ENCODE results near the gene ADAMTSL4. TPM values are rescaled to one million over a fixed set of nuclear protein-coding genes. Genes with fewer than 3 reads are reported as not detected.
"Not testable (repeated sequence)": the region's sequence is repeated elsewhere in the genome, so short reads cannot be mapped to it uniquely, and the experiment has no call there.

ADAMTSL4 gene
- total and polyA plus RNA-seq, 7 donors, result 2.1 to 36.0 (median 14.6) TPM

- no peak for TF ChIP-seq POLR2AphosphoS5 (IDR thresholded peaks at IDR 0.05)
- TF ChIP-seq CTCF (IDR thresholded peaks at IDR 0.05), result no peak
- no peak for TF ChIP-seq POLR2A (IDR thresholded peaks at IDR 0.05)
- TF ChIP-seq EP300 (IDR thresholded peaks at IDR 0.05), result no peak
- Histone ChIP-seq H3K27ac (no peak overlapping the region), H3K27me3 (no peaks in the 10 kb centered on the region), H3K4me1 (no peaks in the 10 kb centered on the region), H3K9me3 (no peaks in the 10 kb centered on the region), H3K36me3 (peaks cover 0 to 10% (median 7%) of the 10 kb centered on the region in 4 donors), H3K4me3 (no peak overlapping the region)
- no peak for DNase-seq
- WGBS, 2 donors, result 79 to 91% methylated on average over 7 of the region's 7 CpGs
- intact Hi-C loops (cut with DNase I), result no loop called here
These were observed 47.1 kb downstream of the ADAMTSL4 start for GRCh38 chr1:150596095-150596892.

GRCh38 chr1:150596976-150597375 is 47.8 kb downstream of the ADAMTSL4 start:
- 82 to 89% methylated on average over 3 of the region's 3 CpGs for WGBS, 2 donors

GRCh38 chr1:150598346-150598745 is 49.1 kb downstream of the ADAMTSL4 start:
- H3K27ac ChIP-seq; H3K27me3 ChIP-seq; H3K4me1 ChIP-seq; intact Hi-C loops (cut with DNase I); H3K4me3 ChIP-seq; DNase-seq; H3K9me3 ChIP-seq: not testable (repeated sequence)
- H3K36me3 ChIP-seq, result peaks cover 0 to 10% (median 7%) of the 10 kb centered on the region in 4 donors
- WGBS, 2 donors, result 79 to 96% methylated on average over 4 of the region's 4 CpGs

More at GRCh38 chr1:150596976-150597375, 47.8 kb downstream of the ADAMTSL4 start:
- H3K27me3 ChIP-seq, result no peaks in the 10 kb centered on the region
- no peak overlapping the region for H3K27ac ChIP-seq
- no peaks in the 10 kb centered on the region for H3K4me1 ChIP-seq
- H3K4me3 ChIP-seq, result no peak overlapping the region
- H3K9me3 ChIP-seq, result no peaks in the 10 kb centered on the region
- H3K36me3 ChIP-seq, result peaks cover 0 to 10% (median 7%) of the 10 kb centered on the region in 4 donors
- no peak for DNase-seq
- TF ChIP-seq POLR2A (IDR thresholded peaks at IDR 0.05), result no peak
- TF ChIP-seq CTCF (IDR thresholded peaks at IDR 0.05), result no peak
- TF ChIP-seq POLR2AphosphoS5 (IDR thresholded peaks at IDR 0.05), result no peak
- no peak for TF ChIP-seq EP300 (IDR thresholded peaks at IDR 0.05)
- intact Hi-C loops (cut with DNase I), result no loop called here

- peaks cover 0 to 10% (median 7%) of the 10 kb centered on the region in 4 donors for H3K36me3 ChIP-seq
- no peak overlapping the region for H3K27ac ChIP-seq
- no peak overlapping the region for H3K4me3 ChIP-seq
- H3K9me3 ChIP-seq, result no peaks in the 10 kb centered on the region
- no peak for DNase-seq
- no peaks in the 10 kb centered on the region for H3K27me3 ChIP-seq
- H3K4me1 ChIP-seq, result peaks cover 0 to 16% (median 6%) of the 10 kb centered on the region in 4 donors
- intact Hi-C loops (cut with DNase I), result no loop called here
- no peak for TF ChIP-seq CTCF (IDR thresholded peaks at IDR 0.05)
These were observed 52.3 kb downstream of the ADAMTSL4 start for GRCh38 chr1:150601540-150601939.

- H3K9me3 ChIP-seq; H3K27ac ChIP-seq; intact Hi-C loops (cut with DNase I); H3K27me3 ChIP-seq; DNase-seq; H3K4me3 ChIP-seq: not testable (repeated sequence)
- Histone ChIP-seq H3K4me1 (peaks cover 0 to 16% (median 6%) of the 10 kb centered on the region in 4 donors), H3K36me3 (peaks cover 0 to 10% (median 7%) of the 10 kb centered on the region in 4 donors)
- 91 to 97% methylated on average over 12 of the region's 12 CpGs for WGBS, 2 donors
These were observed 53.2 kb downstream of the ADAMTSL4 start for GRCh38 chr1:150602372-150602771.

GRCh38 chr1:150603711-150604110 is 54.5 kb downstream of the ADAMTSL4 start:
- Histone ChIP-seq H3K27ac (peak overlapping the region in 2 of 4 donors; percentile 72 to 75), H3K4me1 (peaks cover 0 to 18% (median 6%) of the 10 kb centered on the region in 4 donors), H3K27me3 (no peaks in the 10 kb centered on the region), H3K36me3 (peaks cover 0 to 10% (median 7%) of the 10 kb centered on the region in 4 donors), H3K9me3 (no peaks in the 10 kb centered on the region), H3K4me3 (no peak overlapping the region)
- TF ChIP-seq POLR2AphosphoS5 (IDR thresholded peaks at IDR 0.05) (no peak), EP300 (IDR thresholded peaks at IDR 0.05) (no peak), CTCF (IDR thresholded peaks at IDR 0.05) (no peak), POLR2A (IDR thresholded peaks at IDR 0.05) (no peak)
- intact Hi-C loops (cut with DNase I), result no loop called here
- no peak for DNase-seq
- WGBS, 2 donors, result 90 to 92% methylated on average over 3 of the region's 3 CpGs

All from sigmoid colon (tissue), 7 donors.